PFSK-1 (cell line): Measurements from ENCODE around the gene TCOF1.

Experiments used
- POLR2AphosphoS5 ChIP-seq: IDR thresholded peaks from 2 replicates; pipeline ENCODE4 v1.6.1; 2012; ENCODE audit warnings: low read depth, mild to moderate bottlenecking, control low read depth, low read length, moderate library complexity
- REST ChIP-seq, 2 experiments: IDR thresholded peaks; 2 replicates each; pipeline versions ENCODE4 v1.6.1 to v1.8.0; 2011 to 2012; ENCODE audit warnings: low read depth in 2 of 2, low read length in 2 of 2, control low read depth in 1 of 2, inconsistent platforms in 1 of 2, mild to moderate bottlenecking in 1 of 2, moderate library complexity in 1 of 2; ENCODE audit not compliant: insufficient read depth in 1 of 2
- SIN3A ChIP-seq: IDR thresholded peaks from 2 replicates; pipeline ENCODE4 v1.6.1; 2012; ENCODE audit warnings: mild to moderate bottlenecking, low read length, moderate library complexity, borderline replicate concordance; ENCODE audit not compliant: insufficient read depth

GRCh38 chr5:150447188-150447587 is 89.7 kb downstream of the TCOF1 start:
- TF ChIP-seq SIN3A (no peak), POLR2AphosphoS5 (no peak), REST (IDR thresholded peaks at IDR 0.05; ENCODE audit: insufficient read depth in 1 of 2, low read depth in 2 of 2, low read length in 2 of 2) (no peak)
